Small intestine (tissue), 7 donors: ENCODE measurements around the gene PTPRH. TPM values are rescaled to one million over a fixed set of nuclear protein-coding genes. Genes with fewer than 3 reads are reported as not detected.
A peak's percentile ranks its signal among the peaks of the same experiment; 100 is the strongest.

Source experiments
- DNase-seq, 2 donors: peaks; one replicate each; pipeline versions ENCODE4 v3.0.0 to v3.0.0-alpha.2; 2013
- FAIRE-seq: peaks from 2 replicates; lab custom pipeline; 2012; peaks lifted over from hg19 to GRCh38; lab: Jason Lieb, UNC
- H3K27ac ChIP-seq, 3 donors: one replicate each; pipeline ENCODE4 v1.5.1; 2013; ENCODE audit warnings: low read length in 2 of 3, mild to moderate bottlenecking in 2 of 3, control low read depth in 1 of 3, inconsistent platforms in 1 of 3, low read depth in 1 of 3, moderate library complexity in 1 of 3
- H3K27me3 ChIP-seq, 3 donors: one replicate each; pipeline ENCODE4 v1.6.1; 2013; ENCODE audit warnings: low read length in 3 of 3, inconsistent platforms in 1 of 3; ENCODE audit not compliant: control insufficient read depth in 3 of 3, insufficient read depth in 3 of 3
- H3K36me3 ChIP-seq, 3 donors: one replicate each; pipeline ENCODE4 v1.6.1; 2013; ENCODE audit warnings: low read length in 3 of 3, inconsistent platforms in 1 of 3, low read depth in 1 of 3, mild to moderate bottlenecking in 1 of 3, moderate library complexity in 1 of 3; ENCODE audit not compliant: control insufficient read depth in 3 of 3, insufficient read depth in 2 of 3
- H3K4me1 ChIP-seq, 3 donors: one replicate each; pipeline ENCODE4 v1.6.1; 2013; ENCODE audit warnings: low read length in 2 of 3, inconsistent platforms in 1 of 3, low read depth in 1 of 3, mild to moderate bottlenecking in 1 of 3, moderate library complexity in 1 of 3; ENCODE audit not compliant: control insufficient read depth in 3 of 3, insufficient read depth in 2 of 3
- H3K4me3 ChIP-seq, 3 donors: one replicate each; pipeline ENCODE4 v1.5.1; 2013; ENCODE audit warnings: low read length in 3 of 3, control low read depth in 1 of 3, inconsistent platforms in 1 of 3, low read depth in 1 of 3, mild to moderate bottlenecking in 1 of 3, moderate library complexity in 1 of 3
- H3K9me3 ChIP-seq, 2 donors: one replicate each; pipeline ENCODE4 v1.6.1; 2013; ENCODE audit warnings: low read depth in 1 of 2, low read length in 1 of 2; ENCODE audit not compliant: control insufficient read depth in 2 of 2, insufficient read depth in 1 of 2
- WGBS, 3 donors: extraction: QIAGEN DNeasy Blood & Tissue Kit; methylation state at CpG; one replicate each; pipeline ENCODE4 v1.1.7; 2013; 5-methylcytosine and 5-hydroxymethylcytosine counted together
- polyA plus RNA-seq, 4 donors: library from polyadenylated mRNA; stranded (reverse) in 3 of 4; unstranded in 1 of 4; fragments of 200-250 nt in 3 of 4; fragments of 120-200 nt in 1 of 4; gene quantifications; one replicate each; pipeline versions ENCODE4 v1.2.1 to v1.2.3, GENCODE V29; 2013
- donor health status: healthy with polysubstance abuse.
- donor health status: control.
- donor health status: control.
- donor health status: Bipolar disorder and iron deficiency.
- donor health status: healthy.

The PTPRH gene
- polyA plus RNA-seq, 4 donors: 33.4 to 158 (median 89.7) TPM

DNA sequence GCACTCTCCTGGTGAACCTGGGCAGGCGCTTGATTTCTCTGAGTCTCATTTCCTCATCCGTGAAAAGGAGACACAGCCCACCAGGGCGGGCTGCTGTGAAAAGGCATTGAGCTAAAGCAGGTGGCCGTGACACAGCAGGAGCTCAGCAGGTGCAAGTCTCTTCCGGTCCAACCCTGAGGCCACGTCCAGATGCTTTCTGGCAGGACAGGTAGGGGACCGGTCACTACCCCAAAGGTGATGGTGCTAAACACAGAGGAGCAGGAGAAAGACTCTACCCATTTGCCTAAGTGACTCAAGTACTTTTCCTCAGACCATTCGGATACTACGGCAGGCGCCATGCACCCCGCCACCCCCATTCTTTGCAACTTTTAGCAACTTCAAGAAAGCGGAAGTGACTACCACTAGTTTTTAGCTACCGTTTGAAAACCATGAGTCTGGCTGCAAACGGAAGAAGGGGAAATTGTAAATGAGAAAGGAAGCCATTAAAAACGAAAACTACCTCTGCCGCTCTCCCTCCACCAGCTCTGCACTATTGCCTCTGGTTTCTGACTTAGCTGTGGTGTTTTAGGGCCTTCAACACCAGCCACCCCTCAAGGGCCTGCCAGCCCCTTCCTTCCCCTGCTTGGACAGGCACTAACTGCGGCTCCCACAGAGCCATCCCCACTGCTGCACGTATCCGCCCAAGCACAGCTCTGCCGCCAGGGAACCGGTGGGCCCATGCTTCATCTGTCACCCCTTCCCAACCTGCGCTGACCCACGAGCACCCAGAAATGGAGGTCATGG lies 44.7 kb upstream of the PTPRH start:
- 54 to 76% (median 61%) methylated on average over 23 of the region's 23 CpGs for WGBS, 3 donors
- no peaks in the 10 kb centered on the region for H3K27me3 ChIP-seq
- no peaks in the 10 kb centered on the region for H3K9me3 ChIP-seq
- peak overlapping the region in 2 of 3 donors; percentile 2 to 45 for H3K4me3 ChIP-seq
- H3K4me1 ChIP-seq: peaks cover 3 to 27% (median 12%) of the 10 kb centered on the region in 3 donors
- DNase-seq (peak in 1 of 2 donors; percentile 27), FAIRE-seq (no peak)
- H3K27ac ChIP-seq: peak overlapping the region in 2 of 3 donors; percentile 82 to 89
- H3K36me3 ChIP-seq: peaks cover 0 to 66% (median 0%) of the 10 kb centered on the region in 3 donors

DNA sequence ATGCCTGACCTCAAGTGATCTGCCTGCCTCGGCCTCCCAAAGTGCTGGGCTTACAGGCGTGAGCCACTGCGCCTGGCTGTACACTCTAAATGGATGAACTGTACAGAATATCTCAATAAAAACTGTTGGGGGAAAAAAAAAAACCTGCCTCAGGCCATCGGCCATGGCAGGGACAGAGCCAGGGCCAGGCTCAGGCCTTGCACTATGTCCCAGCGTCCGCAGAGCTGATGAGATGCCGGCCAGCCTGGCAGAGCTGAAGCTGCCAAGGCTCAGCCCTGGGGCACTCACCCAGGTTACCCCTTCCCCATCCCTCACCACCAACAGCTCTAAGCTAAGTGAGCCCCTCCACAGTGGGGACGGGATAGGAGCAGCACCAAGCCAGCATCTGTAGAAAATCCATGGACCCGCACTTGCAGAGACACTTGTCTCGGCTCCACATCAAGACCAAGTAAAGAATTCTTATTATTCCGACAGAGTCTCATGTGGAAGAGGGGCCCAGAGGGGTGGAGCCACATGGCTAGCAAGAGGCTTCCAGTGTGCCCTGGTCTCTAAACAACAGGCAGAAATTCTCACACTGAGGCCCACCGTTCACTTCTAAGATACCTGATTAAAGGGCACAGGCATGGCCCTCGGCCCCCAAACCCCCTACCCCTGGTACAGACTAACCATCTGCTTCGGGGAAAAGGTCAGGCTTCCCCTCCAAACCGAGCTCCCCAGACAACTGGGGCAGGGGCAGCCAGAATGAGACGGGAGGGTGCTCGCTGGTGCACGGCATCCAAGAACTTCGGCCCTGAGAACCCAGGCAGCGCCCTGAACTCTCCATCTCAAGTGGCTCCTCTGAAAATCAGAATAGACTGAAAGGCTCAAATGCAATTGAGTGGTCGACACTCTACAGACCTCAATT lies 43.7 kb upstream of the PTPRH start:
- Histone ChIP-seq H3K9me3 (no peaks in the 10 kb centered on the region), H3K27me3 (no peaks in the 10 kb centered on the region), H3K36me3 (peaks cover 0 to 76% (median 0%) of the 10 kb centered on the region in 3 donors), H3K4me3 (no peak overlapping the region), H3K4me1 (peaks cover 3 to 32% (median 12%) of the 10 kb centered on the region in 3 donors), H3K27ac (peak overlapping the region in 2 of 3 donors; percentile 24 to 89)
- FAIRE-seq (no peak), DNase-seq (no peak)
- 72 to 88% (median 78%) methylated on average over 21 of the region's 21 CpGs for WGBS, 3 donors

DNA sequence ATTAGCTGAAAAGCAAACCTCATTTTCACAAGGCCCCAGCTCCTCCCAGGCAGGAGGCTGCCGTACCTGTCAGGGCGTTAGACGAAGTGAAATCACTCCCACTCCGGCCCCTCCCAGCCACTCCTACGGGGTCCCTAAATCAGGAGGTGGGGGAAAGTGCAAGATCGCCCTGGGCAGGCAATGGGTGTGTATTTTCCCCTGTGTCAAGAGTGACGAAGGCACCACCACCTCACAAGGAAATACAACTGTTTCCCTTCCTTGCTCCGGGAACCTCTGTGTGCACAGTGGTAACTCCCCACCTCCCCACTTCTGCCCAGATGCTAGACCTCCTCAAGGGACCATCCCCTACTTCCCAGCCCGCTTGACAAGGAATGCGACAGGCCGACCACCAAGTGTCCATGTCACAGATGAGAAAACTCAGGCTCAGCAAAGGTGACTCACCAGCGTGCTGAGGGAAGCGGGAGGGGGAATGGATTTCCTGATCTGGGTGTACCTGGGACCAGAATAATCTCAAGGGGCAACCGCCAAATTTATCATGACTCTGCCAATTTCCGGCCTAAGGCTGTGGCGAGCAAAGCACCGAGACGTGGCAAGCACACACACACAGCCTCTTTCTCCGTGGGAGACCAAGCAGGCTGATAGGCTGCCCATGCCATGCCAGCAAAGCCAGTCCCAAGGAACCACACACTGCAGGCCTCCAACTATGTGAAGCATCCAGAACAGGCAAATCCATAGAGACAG lies 42.2 kb upstream of the PTPRH start:
- Histone ChIP-seq H3K27me3 (no peaks in the 10 kb centered on the region), H3K4me3 (no peak overlapping the region), H3K9me3 (no peaks in the 10 kb centered on the region), H3K27ac (peak overlapping the region in 2 of 3 donors; percentile 22 to 52), H3K4me1 (peaks cover 2 to 27% (median 8%) of the 10 kb centered on the region in 3 donors), H3K36me3 (peaks cover 0 to 87% (median 3%) of the 10 kb centered on the region in 3 donors)
- DNase-seq: no peak
- FAIRE-seq: no peak
- 55 to 69% (median 59%) methylated on average over 19 of the region's 19 CpGs for WGBS, 3 donors

DNA sequence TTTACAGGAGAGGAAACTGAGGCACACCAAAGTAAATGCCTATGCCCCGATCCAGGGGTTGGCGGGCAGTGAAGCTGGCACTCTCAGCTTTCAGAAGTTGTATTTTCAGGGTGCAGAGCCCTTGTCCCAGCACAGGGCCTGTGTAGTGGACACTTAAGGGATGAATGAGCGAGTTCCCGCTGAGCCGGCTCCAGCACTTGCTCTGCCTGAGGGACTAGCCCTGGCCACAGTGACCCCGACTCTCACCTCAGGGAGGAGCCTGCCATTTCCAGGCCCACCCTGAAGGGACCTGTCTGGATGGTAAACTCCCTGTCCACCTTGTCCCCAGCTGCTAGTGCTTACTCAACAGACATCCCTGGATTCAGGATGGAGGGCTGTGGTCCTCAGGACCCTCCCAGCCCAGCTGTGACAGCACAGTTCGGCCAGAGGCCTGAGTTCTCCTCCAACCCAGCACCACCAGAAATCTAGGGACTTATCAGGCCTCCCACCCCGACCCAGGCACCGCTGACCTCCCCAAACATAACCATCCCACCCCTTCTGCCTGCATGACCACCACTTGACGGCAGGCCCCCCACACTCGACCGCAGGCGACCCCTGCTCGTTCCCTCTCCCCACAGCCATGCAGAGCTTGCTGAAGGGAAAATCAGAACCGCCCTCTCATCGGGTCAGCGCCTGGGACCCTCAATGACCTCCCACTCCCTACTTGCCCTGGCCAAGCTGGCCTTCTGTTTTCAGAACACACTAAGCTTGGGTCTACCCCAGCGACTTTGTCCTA lies 41.1 kb upstream of the PTPRH start:
- 92 to 96% (median 95%) methylated on average over 18 of the region's 18 CpGs for WGBS, 3 donors
- peaks cover 0 to 17% (median 3%) of the 10 kb centered on the region in 3 donors for H3K4me1 ChIP-seq

GRCh38 chr19:55249841-55250240 lies 40.5 kb upstream of the PTPRH start:
- H3K36me3 ChIP-seq: peaks cover 0 to 89% (median 12%) of the 10 kb centered on the region in 3 donors
- H3K9me3 ChIP-seq: no peaks in the 10 kb centered on the region
- H3K27me3 ChIP-seq: no peaks in the 10 kb centered on the region
- DNase-seq (no peak), FAIRE-seq (no peak)
- H3K27ac ChIP-seq: no peak overlapping the region
- H3K4me3 ChIP-seq: no peak overlapping the region
- peaks cover 0 to 17% (median 0%) of the 10 kb centered on the region in 3 donors for H3K4me1 ChIP-seq
- 89 to 94% (median 89%) methylated on average over 10 to 11 of the region's 11 CpGs for WGBS, 3 donors

More for the DNA sequence above, 41.1 kb upstream of the PTPRH start:
- Histone ChIP-seq H3K27me3 (no peaks in the 10 kb centered on the region), H3K9me3 (no peaks in the 10 kb centered on the region), H3K27ac (peak overlapping the region in 2 of 3 donors; percentile 24 to 30), H3K36me3 (peaks cover 0 to 88% (median 8%) of the 10 kb centered on the region in 3 donors), H3K4me3 (no peak overlapping the region)
- no peak for DNase-seq
- FAIRE-seq: no peak

- H3K4me1 ChIP-seq: peaks cover 0 to 17% (median 0%) of the 10 kb centered on the region in 3 donors
- H3K27me3 ChIP-seq: no peaks in the 10 kb centered on the region
- DNase-seq: no peak
- peaks cover 6 to 91% (median 19%) of the 10 kb centered on the region in 3 donors for H3K36me3 ChIP-seq
- H3K27ac ChIP-seq: no peak overlapping the region
- FAIRE-seq: no peak
- no peak overlapping the region for H3K4me3 ChIP-seq
- no peaks in the 10 kb centered on the region for H3K9me3 ChIP-seq
- 72 to 82% (median 81%) methylated on average over 9 of the region's 9 CpGs for WGBS, 3 donors
These were observed 39.4 kb upstream of the PTPRH start for GRCh38 chr19:55248704-55249103.

DNA sequence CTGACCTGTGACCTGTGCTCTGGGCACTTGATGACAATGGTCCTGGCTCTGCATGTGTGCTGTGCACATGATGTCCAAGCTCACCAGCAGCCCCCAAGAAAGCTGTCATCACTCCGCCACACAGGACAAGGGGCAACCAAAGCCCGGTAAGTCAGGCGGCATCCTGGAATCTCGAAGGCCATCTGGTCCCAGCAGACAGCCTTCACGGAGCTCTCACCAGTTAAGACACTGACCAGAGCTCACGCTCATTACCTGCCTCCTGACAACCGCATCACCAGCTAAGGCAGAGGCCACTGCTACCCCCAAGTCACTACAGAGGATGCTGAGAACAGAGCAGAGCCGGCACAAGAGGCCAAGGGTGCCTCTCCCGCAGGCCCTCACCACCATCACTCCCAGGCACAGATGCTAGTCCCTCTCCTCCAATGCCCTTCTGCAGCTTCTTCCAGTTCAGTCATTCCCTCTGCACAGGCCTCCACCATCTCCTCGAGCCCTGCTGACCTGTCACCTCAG lies 38.9 kb upstream of the PTPRH start:
- WGBS, 3 donors: 67 to 74% (median 72%) methylated on average over 10 of the region's 10 CpGs
- Histone ChIP-seq H3K9me3 (no peaks in the 10 kb centered on the region), H3K4me3 (no peak overlapping the region), H3K27ac (peak overlapping the region in 2 of 3 donors; percentile 29 to 62), H3K4me1 (peaks cover 0 to 17% (median 0%) of the 10 kb centered on the region in 3 donors), H3K36me3 (peaks cover 6 to 91% (median 22%) of the 10 kb centered on the region in 3 donors), H3K27me3 (no peaks in the 10 kb centered on the region)
- no peak for DNase-seq
- no peak for FAIRE-seq
